ENCODE results near the gene FZD7. TPM values are rescaled to one million over a fixed set of nuclear protein-coding genes. Genes with fewer than 3 reads are reported as not detected.

FZD7 gene
- total and polyA plus RNA-seq, 5 donors: 8.0 to 34.3 (median 23.9) TPM

DNA sequence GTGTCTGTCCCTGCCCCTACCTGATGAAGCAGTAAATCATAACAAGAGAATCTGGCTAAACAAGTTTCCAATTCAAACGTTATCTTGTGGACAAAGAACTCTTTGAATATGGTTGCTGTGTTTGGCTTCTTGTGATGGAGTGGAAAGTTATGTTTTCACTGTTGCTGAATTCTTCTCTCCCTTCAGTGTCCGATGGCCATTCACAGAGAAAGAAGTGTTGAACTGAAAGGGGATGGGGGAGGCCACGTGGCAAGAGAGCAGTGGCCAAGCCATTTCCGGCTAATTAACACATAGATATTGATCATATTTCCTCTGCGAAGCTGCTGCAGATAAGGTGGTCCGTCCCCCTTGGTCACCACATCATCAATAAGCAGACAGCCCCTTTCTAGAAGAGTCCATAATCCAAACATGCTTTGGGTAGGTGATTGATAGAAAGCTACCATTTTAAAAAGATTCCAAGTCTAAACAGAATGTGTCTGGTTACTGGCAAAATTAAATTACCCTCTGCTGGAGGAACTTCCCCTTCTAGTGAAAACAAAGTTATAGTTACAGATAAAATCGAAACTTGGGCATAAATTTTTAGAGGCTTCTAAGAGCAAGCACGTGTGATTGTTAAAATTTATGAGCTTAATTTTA, 36.9 kb upstream of the FZD7 start:
- no peak overlapping the region for H3K4me3 ChIP-seq (ENCODE audit: low read length)
- no peaks in the 10 kb centered on the region for H3K9me3 ChIP-seq (ENCODE audit: control insufficient read depth, low read length)
- peaks cover 3% of the 10 kb centered on the region for H3K4me1 ChIP-seq (ENCODE audit: control insufficient read depth, insufficient read depth, low read length)
- ATAC-seq (no peak), DNase-seq (no peak)
- intact Hi-C loops (cut with DNase I): no loop called here
- H3K27me3 ChIP-seq (ENCODE audit: control insufficient read depth, insufficient read depth): no peaks in the 10 kb centered on the region
- H3K27ac ChIP-seq (ENCODE audit: low read length): no peak overlapping the region
- 59% methylated on average over 8 of the region's 8 CpGs for WGBS

GRCh38 chr2:201999279-201999678, 34.4 kb upstream of the FZD7 start:
- Histone ChIP-seq H3K4me3 (ENCODE audit: low read length) (no peak overlapping the region), H3K27me3 (ENCODE audit: control insufficient read depth, insufficient read depth) (no peaks in the 10 kb centered on the region), H3K9me3 (ENCODE audit: control insufficient read depth, low read length) (no peaks in the 10 kb centered on the region), H3K4me1 (ENCODE audit: control insufficient read depth, insufficient read depth, low read length) (peaks cover 3% of the 10 kb centered on the region), H3K27ac (ENCODE audit: low read length) (no peak overlapping the region)
- WGBS: 63% methylated on average over 7 of the region's 7 CpGs
- ATAC-seq: peak; percentile 81 to 91
- intact Hi-C loops (cut with DNase I): no loop called here
- peak; percentile 43 to 78 (median 76) for DNase-seq

DNA sequence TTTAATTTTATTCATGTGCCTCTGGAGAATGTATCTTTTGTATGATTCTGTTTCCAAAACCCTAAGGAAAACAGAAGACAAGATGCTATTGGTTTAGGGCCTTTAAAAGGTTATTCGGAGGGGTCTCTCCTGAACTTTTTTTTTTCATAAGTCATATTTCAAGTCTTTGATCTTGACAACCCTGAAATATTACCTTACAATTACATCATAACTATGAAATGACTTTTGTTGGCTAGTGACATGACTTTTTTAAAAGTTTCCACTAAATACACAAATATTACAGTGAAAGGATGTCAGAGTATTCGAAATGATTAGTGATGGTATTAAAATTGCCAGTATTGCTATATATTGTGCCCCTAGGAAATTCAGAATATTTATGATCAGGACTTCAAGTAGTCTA, 31.8 kb upstream of the FZD7 start:
- ATAC-seq (no peak), DNase-seq (no peak)
- Histone ChIP-seq H3K4me3 (ENCODE audit: low read length) (no peak overlapping the region), H3K9me3 (ENCODE audit: control insufficient read depth, low read length) (no peaks in the 10 kb centered on the region), H3K4me1 (ENCODE audit: control insufficient read depth, insufficient read depth, low read length) (peaks cover 3% of the 10 kb centered on the region), H3K27me3 (ENCODE audit: control insufficient read depth, insufficient read depth) (no peaks in the 10 kb centered on the region), H3K27ac (ENCODE audit: low read length) (no peak overlapping the region)
- intact Hi-C loops (cut with DNase I): no loop called here
- WGBS: 90% methylated on average over 2 of the region's 2 CpGs

DNA sequence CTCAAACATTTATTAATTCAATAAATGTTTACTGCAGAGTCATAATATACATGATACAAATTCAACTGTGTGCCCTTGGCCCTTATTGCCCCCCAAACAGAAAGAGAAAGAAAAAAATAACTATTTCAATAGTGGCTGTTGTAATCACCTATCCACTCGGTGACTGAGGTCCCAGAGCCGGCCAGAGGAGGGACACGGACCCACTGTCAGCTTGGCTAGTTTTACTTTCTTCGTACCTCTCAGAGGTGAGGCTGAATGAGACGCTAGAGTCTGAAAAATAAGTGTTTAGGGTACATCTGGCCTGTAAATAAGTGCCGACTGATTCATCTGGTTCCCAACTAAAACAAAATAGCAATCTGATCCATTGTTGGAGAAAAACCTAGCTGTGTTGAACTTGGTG, 31.3 kb upstream of the FZD7 start:
- intact Hi-C loops (cut with DNase I): no loop called here
- WGBS: 92% methylated on average over 6 of the region's 6 CpGs

DNA sequence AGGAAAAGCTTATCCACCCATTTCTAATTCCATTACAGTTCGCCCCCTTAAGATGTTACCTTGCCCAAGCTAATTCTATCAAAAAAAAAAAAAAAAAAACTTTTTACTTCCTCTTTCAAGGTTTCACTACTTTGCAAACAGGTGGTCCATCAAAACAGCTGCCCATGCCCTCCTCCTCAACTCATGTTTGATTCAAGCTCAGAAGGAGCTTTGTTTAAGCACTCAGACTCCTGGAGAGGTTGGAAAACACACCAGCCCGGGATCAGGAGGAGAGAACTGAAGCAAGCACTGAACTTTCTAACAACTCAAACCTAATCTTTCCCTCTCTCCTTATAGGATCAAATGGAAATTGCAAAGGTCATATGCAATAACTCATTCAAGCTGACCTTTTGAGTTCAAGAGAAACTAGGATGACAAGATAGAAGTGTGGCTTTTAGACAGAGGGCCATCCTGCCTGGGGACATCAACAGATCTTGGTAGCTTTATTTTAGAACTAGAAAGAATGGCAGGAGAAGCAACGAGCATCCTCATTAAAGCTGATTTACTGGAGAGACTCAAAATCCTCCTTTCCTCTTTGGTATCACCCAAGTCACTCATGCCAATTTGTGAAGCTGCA, 28.3 kb upstream of the FZD7 start:
- no peaks in the 10 kb centered on the region for H3K4me1 ChIP-seq (ENCODE audit: control insufficient read depth, insufficient read depth, low read length)
- no peaks in the 10 kb centered on the region for H3K9me3 ChIP-seq (ENCODE audit: control insufficient read depth, low read length)
- H3K4me3 ChIP-seq (ENCODE audit: low read length): no peak overlapping the region
- intact Hi-C loops (cut with DNase I): no loop called here
- no peaks in the 10 kb centered on the region for H3K27me3 ChIP-seq (ENCODE audit: control insufficient read depth, insufficient read depth)
- DNase-seq (no peak), ATAC-seq (no peak)
- H3K27ac ChIP-seq (ENCODE audit: low read length): no peak overlapping the region
- 85% methylated on average over 3 of the region's 3 CpGs for WGBS

More for the DNA sequence above, 31.3 kb upstream of the FZD7 start:
- Histone ChIP-seq H3K27me3 (ENCODE audit: control insufficient read depth, insufficient read depth) (no peaks in the 10 kb centered on the region), H3K27ac (ENCODE audit: low read length) (no peak overlapping the region), H3K9me3 (ENCODE audit: control insufficient read depth, low read length) (no peaks in the 10 kb centered on the region), H3K4me1 (ENCODE audit: control insufficient read depth, insufficient read depth, low read length) (peaks cover 3% of the 10 kb centered on the region), H3K4me3 (ENCODE audit: low read length) (no peak overlapping the region)
- no peak for DNase-seq
- ATAC-seq: no peak

DNA sequence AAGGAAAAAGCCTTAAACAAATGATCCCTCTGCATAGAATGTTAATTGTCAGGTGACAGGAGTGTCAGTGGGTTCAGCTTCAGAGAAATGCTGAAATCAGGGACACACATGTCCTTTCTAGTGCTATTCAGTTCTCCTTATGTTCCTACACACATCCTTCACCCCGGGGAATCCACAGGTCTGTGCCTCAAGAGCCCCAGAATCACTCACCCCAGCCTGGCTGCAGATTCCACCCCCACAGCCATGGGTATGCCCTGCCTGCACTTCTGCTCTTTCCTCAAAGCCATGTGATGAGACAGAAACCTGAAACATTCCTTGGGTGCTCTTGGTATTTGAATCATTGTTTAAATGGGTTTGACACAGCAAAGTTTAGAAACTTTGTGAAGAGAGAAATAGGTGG, 27.4 kb upstream of the FZD7 start:
- 72% methylated on average over 1 of the region's 1 CpG for WGBS
- Histone ChIP-seq H3K27me3 (ENCODE audit: control insufficient read depth, insufficient read depth) (no peaks in the 10 kb centered on the region), H3K4me3 (ENCODE audit: low read length) (no peak overlapping the region), H3K4me1 (ENCODE audit: control insufficient read depth, insufficient read depth, low read length) (no peaks in the 10 kb centered on the region), H3K9me3 (ENCODE audit: control insufficient read depth, low read length) (no peaks in the 10 kb centered on the region), H3K27ac (ENCODE audit: low read length) (no peak overlapping the region)
- ATAC-seq: no peak
- no peak for DNase-seq
- intact Hi-C loops (cut with DNase I): no loop called here

DNA sequence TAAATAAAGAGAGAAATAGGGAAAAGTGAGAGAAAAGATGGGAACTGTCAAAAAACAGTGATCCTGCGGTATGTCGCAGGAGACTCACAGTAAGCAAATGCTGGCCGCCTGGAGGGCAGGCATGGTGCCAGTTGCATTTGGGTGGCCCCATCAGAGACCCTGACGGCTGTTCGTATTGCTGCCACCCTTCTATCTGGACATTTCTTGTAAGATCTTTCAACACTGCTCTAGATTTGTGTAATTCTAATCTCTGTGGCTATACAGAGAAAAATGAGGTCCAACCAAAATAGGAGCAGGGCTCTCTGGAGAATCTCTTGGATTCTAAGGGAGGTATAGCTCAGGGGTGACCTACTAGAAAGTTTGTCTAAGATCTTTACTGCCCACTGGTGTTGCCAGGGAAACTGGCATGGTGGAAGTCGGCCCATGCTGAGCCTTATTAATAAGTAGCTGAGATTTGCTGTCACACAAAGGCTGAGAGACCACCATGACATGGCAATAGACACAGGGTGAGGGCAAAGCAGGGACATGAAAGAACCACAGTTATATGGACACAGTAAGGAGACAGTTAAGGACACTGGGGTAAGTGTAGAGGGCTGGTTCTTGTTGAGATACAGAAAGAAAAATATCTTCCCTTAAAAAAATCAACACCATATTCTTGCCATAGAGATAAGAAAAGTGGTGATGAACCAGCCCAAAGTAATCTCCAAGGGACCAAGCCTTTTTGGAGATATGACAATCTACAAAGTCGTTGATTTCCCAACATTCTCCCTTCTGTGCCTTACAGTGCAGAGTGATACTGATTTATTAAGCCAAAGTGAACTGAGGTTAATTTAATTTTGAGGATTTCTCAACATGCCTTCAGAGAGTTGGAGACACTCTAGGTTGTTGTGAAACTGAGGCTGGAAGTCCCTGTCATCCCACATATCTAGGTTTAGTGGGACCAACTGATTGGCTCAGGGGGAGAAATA, 26.4 kb upstream of the FZD7 start:
- whole genome bisulfite sequencing: 47% methylated on average over 7 of the region's 7 CpGs
- Histone ChIP-seq H3K4me3 (ENCODE audit: low read length) (no peak overlapping the region), H3K27ac (ENCODE audit: low read length) (no peak overlapping the region), H3K4me1 (ENCODE audit: control insufficient read depth, insufficient read depth, low read length) (no peaks in the 10 kb centered on the region), H3K27me3 (ENCODE audit: control insufficient read depth, insufficient read depth) (no peaks in the 10 kb centered on the region), H3K9me3 (ENCODE audit: control insufficient read depth, low read length) (no peaks in the 10 kb centered on the region)
- DNase-seq: peak; percentile 70 to 95 (median 89)
- ATAC-seq: peak; percentile 68 to 79
- intact Hi-C loops (cut with DNase I): no loop called here

- ATAC-seq: peak in 1 of 2 donors; percentile 20
Observed at GRCh38 chr2:202007983-202008354, 25.7 kb upstream of the FZD7 start.

GRCh38 chr2:202009019-202009481, 24.6 kb upstream of the FZD7 start:
- H3K27me3 ChIP-seq (ENCODE audit: control insufficient read depth, insufficient read depth): no peaks in the 10 kb centered on the region
- H3K4me3 ChIP-seq (ENCODE audit: low read length): no peak overlapping the region
- peak overlapping the region; percentile 65 for H3K27ac ChIP-seq (ENCODE audit: low read length)
- peak; percentile 78 to 82 for ATAC-seq
- H3K9me3 ChIP-seq (ENCODE audit: control insufficient read depth, low read length): no peaks in the 10 kb centered on the region
- WGBS: 16% methylated on average over 5 of the region's 5 CpGs
- peak; percentile 52 to 89 (median 86) for DNase-seq
- intact Hi-C loops (cut with DNase I): no loop called here
- H3K4me1 ChIP-seq (ENCODE audit: control insufficient read depth, insufficient read depth, low read length): no peaks in the 10 kb centered on the region

More at GRCh38 chr2:202007983-202008354, 25.7 kb upstream of the FZD7 start:
- no peaks in the 10 kb centered on the region for H3K27me3 ChIP-seq (ENCODE audit: control insufficient read depth, insufficient read depth)
- DNase-seq: no peak
- intact Hi-C loops (cut with DNase I): no loop called here
- no peak overlapping the region for H3K4me3 ChIP-seq (ENCODE audit: low read length)
- H3K4me1 ChIP-seq (ENCODE audit: control insufficient read depth, insufficient read depth, low read length): no peaks in the 10 kb centered on the region
- WGBS: 48% methylated on average over 2 of the region's 2 CpGs
- H3K27ac ChIP-seq (ENCODE audit: low read length): no peak overlapping the region
- H3K9me3 ChIP-seq (ENCODE audit: control insufficient read depth, low read length): no peaks in the 10 kb centered on the region

DNA sequence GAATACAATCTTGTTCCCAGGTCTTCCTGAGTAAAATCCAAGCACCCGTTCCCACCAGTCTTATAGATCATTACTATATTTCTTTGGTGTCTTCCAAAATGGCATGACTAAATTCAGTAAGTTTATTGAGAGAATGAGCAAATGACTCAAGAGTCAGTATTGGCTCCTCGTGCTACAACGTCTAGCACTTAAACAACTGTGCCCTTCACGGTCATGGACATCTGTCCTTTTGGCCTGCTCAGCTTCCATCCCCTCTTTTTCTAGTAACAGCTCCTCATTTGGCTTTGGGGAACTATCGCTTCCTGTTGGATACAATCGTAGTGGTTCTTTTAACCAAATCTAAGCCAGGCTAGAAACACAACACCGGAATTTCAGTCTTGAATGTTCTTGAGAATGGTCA, 24.1 kb upstream of the FZD7 start:
- ATAC-seq: no peak
- intact Hi-C loops (cut with DNase I): no loop called here
- WGBS: 53% methylated on average over 7 of the region's 7 CpGs
- no peaks in the 10 kb centered on the region for H3K4me1 ChIP-seq (ENCODE audit: control insufficient read depth, insufficient read depth, low read length)
- no peaks in the 10 kb centered on the region for H3K9me3 ChIP-seq (ENCODE audit: control insufficient read depth, low read length)
- H3K4me3 ChIP-seq (ENCODE audit: low read length): no peak overlapping the region
- no peaks in the 10 kb centered on the region for H3K27me3 ChIP-seq (ENCODE audit: control insufficient read depth, insufficient read depth)
- H3K27ac ChIP-seq (ENCODE audit: low read length): peak overlapping the region; percentile 71
- DNase-seq: no peak

DNA sequence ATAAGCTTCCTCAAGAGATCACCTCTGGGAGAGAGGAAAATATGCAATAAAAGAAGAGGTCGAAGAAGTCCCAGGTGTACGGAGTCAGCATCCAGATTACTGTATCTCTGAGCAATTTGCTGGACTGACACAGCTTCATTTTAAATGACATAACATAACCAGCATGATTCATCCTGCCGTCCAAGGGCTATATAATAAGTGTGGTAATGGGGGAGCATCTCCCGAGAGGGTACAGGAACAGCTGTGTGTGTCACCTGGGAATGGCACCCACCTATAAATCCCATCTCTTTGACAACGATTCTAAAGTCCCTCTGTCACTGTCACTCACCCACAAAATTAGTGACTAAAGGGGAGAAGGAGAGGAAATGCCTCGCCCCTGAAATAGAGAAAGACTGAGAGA, 19.3 kb upstream of the FZD7 start:
- DNase-seq (no peak), ATAC-seq (no peak)
- H3K4me3 ChIP-seq (ENCODE audit: low read length): no peak overlapping the region
- WGBS: 51% methylated on average over 6 of the region's 6 CpGs
- H3K9me3 ChIP-seq (ENCODE audit: control insufficient read depth, low read length): no peaks in the 10 kb centered on the region
- intact Hi-C loops (cut with DNase I): no loop called here
- H3K27me3 ChIP-seq (ENCODE audit: control insufficient read depth, insufficient read depth): no peaks in the 10 kb centered on the region
- peaks cover 5% of the 10 kb centered on the region for H3K4me1 ChIP-seq (ENCODE audit: control insufficient read depth, insufficient read depth, low read length)
- no peak overlapping the region for H3K27ac ChIP-seq (ENCODE audit: low read length)
